ENCODE results near the gene POLR2F.

The POLR2F gene

GRCh38 chr22:37930952-37931440 lies 22.5 kb upstream of the POLR2F start:
- no peak for TF ChIP-seq CTCF (IDR thresholded peaks at IDR 0.05; ENCODE audit: borderline replicate concordance, insufficient read depth, low read depth, low read length)
- H3K4me3 ChIP-seq (ENCODE audit: low read depth, low read length): no peak overlapping the region

GRCh38 chr22:37931893-37932389 lies 21.6 kb upstream of the POLR2F start:
- no peak overlapping the region for H3K4me3 ChIP-seq (ENCODE audit: low read depth, low read length)
- TF ChIP-seq CTCF (IDR thresholded peaks at IDR 0.05; ENCODE audit: borderline replicate concordance, insufficient read depth, low read depth, low read length): no peak

DNA sequence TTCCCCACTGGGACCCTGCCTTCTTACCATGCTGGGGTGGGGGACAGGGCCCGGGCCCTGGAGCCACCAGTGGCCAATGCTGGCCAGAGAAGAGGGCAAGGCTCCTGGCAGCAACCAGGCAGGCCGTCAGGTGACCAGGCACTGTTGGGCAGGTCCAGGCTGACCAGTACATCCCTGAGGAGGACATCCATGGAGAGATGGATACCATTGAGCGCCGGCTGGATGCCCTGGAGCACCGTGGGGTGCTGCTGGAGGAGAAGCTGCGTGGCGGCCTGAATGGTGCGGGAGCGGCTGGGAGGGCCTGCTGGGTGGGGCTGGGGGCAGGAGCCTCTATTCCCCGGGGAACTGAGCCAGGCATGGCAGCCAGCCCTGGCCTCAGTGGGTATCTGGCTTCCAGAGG lies 21.1 kb upstream of the POLR2F start:
- no peak for TF ChIP-seq CTCF (IDR thresholded peaks at IDR 0.05; ENCODE audit: borderline replicate concordance, insufficient read depth, low read depth, low read length)
- H3K4me3 ChIP-seq (ENCODE audit: low read depth, low read length): no peak overlapping the region

- no peak for TF ChIP-seq CTCF (IDR thresholded peaks at IDR 0.05; ENCODE audit: borderline replicate concordance, insufficient read depth, low read depth, low read length)
- no peak overlapping the region for H3K4me3 ChIP-seq (ENCODE audit: low read depth, low read length)
These were observed 20.5 kb upstream of the POLR2F start for GRCh38 chr22:37932821-37933578.

DNA sequence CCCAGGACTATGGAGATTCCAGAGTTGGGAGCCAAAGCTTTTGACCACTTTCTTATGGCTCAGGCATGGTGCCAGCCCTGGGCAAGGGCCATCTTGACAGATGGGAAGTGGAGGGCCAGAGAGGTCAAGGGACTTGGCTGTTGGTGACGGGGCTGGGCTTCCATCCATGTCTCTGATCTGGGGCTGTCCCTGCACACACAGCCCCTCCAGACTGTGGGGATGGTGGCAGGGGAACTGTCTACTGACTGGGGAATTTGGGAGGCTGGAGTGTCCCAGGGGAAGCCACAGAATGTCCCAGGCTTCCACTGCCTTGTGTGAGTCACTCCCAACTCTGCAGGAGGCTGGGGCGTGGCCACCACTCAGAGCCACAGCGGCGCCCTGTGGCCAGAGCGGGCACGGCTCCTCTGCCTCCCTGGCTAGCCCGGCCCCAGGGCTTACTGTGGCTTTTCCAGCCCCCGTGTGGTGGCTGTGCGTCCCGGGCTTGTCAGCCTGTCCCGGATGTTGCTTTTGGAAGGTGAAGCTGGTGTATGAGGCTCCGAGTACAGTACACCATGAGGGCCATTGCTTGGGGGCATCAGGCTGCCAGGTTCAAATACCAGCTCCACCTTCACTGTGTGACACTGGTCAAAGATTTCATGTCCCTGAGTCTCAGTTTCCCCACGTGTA lies 19.7 kb upstream of the POLR2F start:
- no peak overlapping the region for H3K4me3 ChIP-seq (ENCODE audit: low read depth, low read length)
- TF ChIP-seq CTCF (IDR thresholded peaks at IDR 0.05; ENCODE audit: borderline replicate concordance, insufficient read depth, low read depth, low read length): peak; percentile 99

- no peak for TF ChIP-seq CTCF (IDR thresholded peaks at IDR 0.05; ENCODE audit: borderline replicate concordance, insufficient read depth, low read depth, low read length)
- H3K4me3 ChIP-seq (ENCODE audit: low read depth, low read length): no peak overlapping the region
These were observed 12.7 kb upstream of the POLR2F start for GRCh38 chr22:37940698-37941376.
